GM12878 (cell line): ENCODE measurements around the gene SRSF3. TPM values are rescaled to one million over a fixed set of nuclear protein-coding genes. Genes with fewer than 3 reads are reported as not detected.

Source experiments
- ATAC-seq: fragments of 200-7000 bp; cut with Tn5 transposase; 3 replicates; pipeline ENCODE4 v1.9.1; 2020; ENCODE audit warnings: mild to moderate bottlenecking, moderate library complexity
- BruUV-seq: library from RNA; stranded (reverse); fragments of 400-500 nt; replicated peaks from 2 replicates; lab custom pipeline; 2021; lab: Mats Ljungman, UMichigan
- CTCF ChIA-PET: fragments of 300-600 bp; sonication (Branson Sonifier 250); formaldehyde crosslinking; extraction: SDS; loops from one replicate; lab custom pipeline; 2021; ENCODE audit warnings: inconsistent platforms; lab: Yijun Ruan, JAX
- POLR2A ChIA-PET: fragments of 350-600 bp; formaldehyde crosslinking; extraction: SDS; loops from one replicate; lab custom pipeline; 2021; ENCODE audit warnings: inconsistent platforms; lab: Charles Lee
- RAD21 ChIA-PET: fragments of 300-600 bp; sonication (Branson Sonifier 250); formaldehyde crosslinking; loops from one replicate; lab custom pipeline; 2023; ENCODE audit warnings: antibody characterized with exemption; ENCODE audit not compliant: unreplicated experiment; lab: Charles Lee
- SMC1A ChIA-PET: fragments of 300-600 bp; sonication (Branson Sonifier 250); formaldehyde crosslinking; loops from one replicate; lab custom pipeline; 2023; ENCODE audit not compliant: unreplicated experiment, uncharacterized antibody; lab: Charles Lee
- DNase-seq: peaks from one replicate; pipeline ENCODE4 v3.0.0-alpha.2; 2011; ENCODE audit warnings: low read depth, low spot score
- FAIRE-seq: peaks from 3 replicates; lab custom pipeline; 2011; peaks lifted over from hg19 to GRCh38; lab: Jason Lieb, UNC
- H2AFZ ChIP-seq: 2 replicates; pipeline ENCODE4 v1.6.0; 2011; ENCODE audit warnings: low read depth, low read length, control low read depth; ENCODE audit not compliant: control insufficient read depth
- H3K27ac ChIP-seq: 2 replicates; pipeline ENCODE4 v1.5.1; 2011; ENCODE audit warnings: control low read depth; ENCODE audit not compliant: control insufficient read depth, insufficient read depth
- H3K27me3 ChIP-seq, 2 experiments: replicated peaks in 1 of 2; 2 replicates each; pipeline versions ENCODE4 v1.6.0 to v1.6.1; 2011; ENCODE audit warnings: low read length in 1 of 2; ENCODE audit not compliant: control insufficient read depth in 2 of 2, insufficient read depth in 2 of 2
- H3K36me3 ChIP-seq, 2 experiments: 2 replicates each; pipeline ENCODE4 v1.5.1; 2011; ENCODE audit warnings: low read length in 1 of 2; ENCODE audit not compliant: control insufficient read depth in 2 of 2, insufficient read depth in 2 of 2
- H3K4me1 ChIP-seq: 2 replicates; pipeline ENCODE4 v1.6.1; 2011; ENCODE audit warnings: mild to moderate bottlenecking, low read length, moderate library complexity, mixed read lengths; ENCODE audit not compliant: control insufficient read depth, insufficient read depth
- H3K4me2 ChIP-seq: 2 replicates; pipeline ENCODE4 v1.6.0; 2011; ENCODE audit warnings: control low read depth; ENCODE audit not compliant: control insufficient read depth, insufficient read depth
- H3K4me3 ChIP-seq: fragments of 200-600 bp; sonication (generic); 2 replicates; pipeline ENCODE4 v1.5.1; 2016
- H3K79me2 ChIP-seq: 2 replicates; pipeline ENCODE4 v1.6.0; 2011; ENCODE audit warnings: low read length; ENCODE audit not compliant: control insufficient read depth, insufficient read depth
- H3K9ac ChIP-seq: 2 replicates; pipeline ENCODE4 v1.8.0; 2011; ENCODE audit warnings: low read length, control low read depth, mixed read lengths; ENCODE audit not compliant: control insufficient read depth, insufficient read depth
- H3K9me3 ChIP-seq: replicated peaks from 3 replicates; pipeline ENCODE4 v1.5.1; 2011; ENCODE audit warnings: mild to moderate bottlenecking, low read length; ENCODE audit not compliant: control insufficient read depth, insufficient read depth
- H4K20me1 ChIP-seq: 2 replicates; pipeline ENCODE4 v1.6.0; 2011; ENCODE audit not compliant: control insufficient read depth, insufficient read depth
- CBX5 ChIP-seq: sonication (generic); IDR thresholded peaks from 2 replicates; pipeline ENCODE4 v1.6.1; 2016; ENCODE audit warnings: low read depth, moderate library complexity, mild to moderate bottlenecking, inconsistent platforms
- CUX1 ChIP-seq: IDR thresholded peaks from 2 replicates; pipeline ENCODE4 v1.6.1; 2012; ENCODE audit warnings: improper control_type of control experiment, low read depth, low read length; ENCODE audit not compliant: insufficient replicate concordance
- DPF2 ChIP-seq: fragments of 450-650 bp; IDR thresholded peaks from 2 replicates; pipeline ENCODE4 v1.6.1; 2017; ENCODE audit warnings: mild to moderate bottlenecking
- HDGF ChIP-seq: fragments of 450-650 bp; IDR thresholded peaks from 2 replicates; pipeline ENCODE4 v1.6.1; 2016; ENCODE audit warnings: antibody characterized with exemption
- IKZF2 ChIP-seq, 2 experiments: fragments of 450-650 bp; IDR thresholded peaks; 2 replicates each; pipeline ENCODE4 v1.6.1; 2017; ENCODE audit warnings: mild to moderate bottlenecking in 2 of 2, moderate library complexity in 2 of 2
- MTA2 ChIP-seq: fragments of 450-650 bp; IDR thresholded peaks from 2 replicates; pipeline ENCODE4 v1.6.1; 2016; ENCODE audit warnings: low read depth, mild to moderate bottlenecking, moderate library complexity
- NFIC ChIP-seq: IDR thresholded peaks from 2 replicates; pipeline ENCODE4 v1.6.1; 2012; ENCODE audit warnings: low read depth, mild to moderate bottlenecking, inconsistent platforms, low read length, moderate library complexity
- NFXL1 ChIP-seq: fragments of 450-650 bp; IDR thresholded peaks from 2 replicates; pipeline ENCODE4 v1.6.1; 2017; ENCODE audit warnings: antibody characterized with exemption, mild to moderate bottlenecking, borderline replicate concordance
- PBX3 ChIP-seq: IDR thresholded peaks from 2 replicates; pipeline ENCODE4 v1.6.1; 2011; ENCODE audit warnings: mild to moderate bottlenecking, low read depth, low read length, moderate library complexity; ENCODE audit not compliant: insufficient replicate concordance
- POU2F2 ChIP-seq: IDR thresholded peaks from 3 replicates; pipeline ENCODE4 v1.6.1; 2011; ENCODE audit warnings: low read depth, mild to moderate bottlenecking, low read length, borderline replicate concordance
- SREBF1 ChIP-seq: IDR thresholded peaks from 2 replicates; pipeline ENCODE4 v1.6.1; 2012; ENCODE audit warnings: mild to moderate bottlenecking, low read length
- ZNF622 ChIP-seq: fragments of 450-650 bp; IDR thresholded peaks from 2 replicates; pipeline ENCODE4 v1.6.1; 2017; ENCODE audit warnings: mild to moderate bottlenecking, inconsistent platforms
- WGBS: methylation state at CpG from one replicate; pipeline ENCODE4 v1.1.6; 2016; ENCODE audit warnings: low lambda C conversion rate; ENCODE audit not compliant: insufficient replicate concordance, insufficient coverage; ENCODE audit errors: missing lambda C conversion rate; 5-methylcytosine and 5-hydroxymethylcytosine counted together
- in situ Hi-C: fragments of 300-500 bp; cut with MboI; formaldehyde crosslinking; loops from 9 replicates; pipeline ENCODE4 v1.14.3; 2018; ENCODE audit warnings: mixed read lengths
- intact Hi-C: fragments of 100-400 bp; cut with micrococcal nuclease; formaldehyde crosslinking; loops from one replicate; pipeline ENCODE4 v1.14.2; 2022; ENCODE audit not compliant: unreplicated experiment
- polyA plus RNA-seq, 11 experiments: library from polyadenylated mRNA; depleted of rRNA in 4 of 11; unstranded in 6 of 11; stranded (reverse) in 5 of 11; fragments of >200 nt; fragmentation: Nextera tagmentation in 4 of 11; fragmentation: Illumina TruSeq in 1 of 11; extraction: Ambion mirVana in 4 of 11; extraction: Trizol in 1 of 11; gene quantifications; 1 replicate in 1 of 11; 2 replicates in 10 of 11; pipeline versions ENCODE4 v1.2.1 to v1.2.3, GENCODE V29; 2011 to 2016; ENCODE audit warnings: inconsistent platforms in 2 of 11, missing spikeins in 2 of 11, low read depth in 1 of 11
- total RNA-seq, 4 experiments: library from RNA; depleted of rRNA in 3 of 4; stranded (reverse); fragments of >200 nt in 3 of 4; fragmentation: Illumina TruSeq in 1 of 4; extraction: Trizol in 1 of 4; gene quantifications; 2 replicates each; pipeline versions ENCODE4 v1.2.1 to v1.2.3, GENCODE V29; 2013 to 2021
- TF ChIP-seq, protein P1 (sequence below): fragments of 450-650 bp; IDR thresholded peaks from 2 replicates; pipeline ENCODE4 v1.6.1; 2018; ENCODE audit warnings: borderline replicate concordance, mild to moderate bottlenecking; ENCODE audit not compliant: partially characterized antibody

The SRSF3 gene
- total and polyA plus RNA-seq, 10 of the 15 experiments (the other 5 are each of a cell fraction or from before 2014, with no cell fraction given) = 195 to 1,377 (median 493) TPM

- TF ChIP-seq, protein P1, sequence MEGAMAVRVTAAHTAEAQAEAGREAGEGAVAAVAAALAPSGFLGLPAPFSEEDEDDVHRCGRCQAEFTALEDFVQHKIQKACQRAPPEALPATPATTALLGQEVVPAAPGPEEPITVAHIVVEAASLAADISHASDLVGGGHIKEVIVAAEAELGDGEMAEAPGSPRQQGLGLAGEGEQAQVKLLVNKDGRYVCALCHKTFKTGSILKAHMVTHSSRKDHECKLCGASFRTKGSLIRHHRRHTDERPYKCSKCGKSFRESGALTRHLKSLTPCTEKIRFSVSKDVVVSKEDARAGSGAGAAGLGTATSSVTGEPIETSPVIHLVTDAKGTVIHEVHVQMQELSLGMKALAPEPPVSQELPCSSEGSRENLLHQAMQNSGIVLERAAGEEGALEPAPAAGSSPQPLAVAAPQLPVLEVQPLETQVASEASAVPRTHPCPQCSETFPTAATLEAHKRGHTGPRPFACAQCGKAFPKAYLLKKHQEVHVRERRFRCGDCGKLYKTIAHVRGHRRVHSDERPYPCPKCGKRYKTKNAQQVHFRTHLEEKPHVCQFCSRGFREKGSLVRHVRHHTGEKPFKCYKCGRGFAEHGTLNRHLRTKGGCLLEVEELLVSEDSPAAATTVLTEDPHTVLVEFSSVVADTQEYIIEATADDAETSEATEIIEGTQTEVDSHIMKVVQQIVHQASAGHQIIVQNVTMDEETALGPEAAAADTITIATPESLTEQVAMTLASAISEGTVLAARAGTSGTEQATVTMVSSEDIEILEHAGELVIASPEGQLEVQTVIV = no peak
- TF ChIP-seq NFXL1 (no peak), HDGF (no peak), ZNF622 (no peak), SREBF1 (no peak), NFIC (no peak), CBX5 (no peak), POU2F2 (no peak), DPF2 (no peak)
Measured at GRCh38 chr6:36556281-36556680, 37.9 kb upstream of the SRSF3 start (continued).

DNA sequence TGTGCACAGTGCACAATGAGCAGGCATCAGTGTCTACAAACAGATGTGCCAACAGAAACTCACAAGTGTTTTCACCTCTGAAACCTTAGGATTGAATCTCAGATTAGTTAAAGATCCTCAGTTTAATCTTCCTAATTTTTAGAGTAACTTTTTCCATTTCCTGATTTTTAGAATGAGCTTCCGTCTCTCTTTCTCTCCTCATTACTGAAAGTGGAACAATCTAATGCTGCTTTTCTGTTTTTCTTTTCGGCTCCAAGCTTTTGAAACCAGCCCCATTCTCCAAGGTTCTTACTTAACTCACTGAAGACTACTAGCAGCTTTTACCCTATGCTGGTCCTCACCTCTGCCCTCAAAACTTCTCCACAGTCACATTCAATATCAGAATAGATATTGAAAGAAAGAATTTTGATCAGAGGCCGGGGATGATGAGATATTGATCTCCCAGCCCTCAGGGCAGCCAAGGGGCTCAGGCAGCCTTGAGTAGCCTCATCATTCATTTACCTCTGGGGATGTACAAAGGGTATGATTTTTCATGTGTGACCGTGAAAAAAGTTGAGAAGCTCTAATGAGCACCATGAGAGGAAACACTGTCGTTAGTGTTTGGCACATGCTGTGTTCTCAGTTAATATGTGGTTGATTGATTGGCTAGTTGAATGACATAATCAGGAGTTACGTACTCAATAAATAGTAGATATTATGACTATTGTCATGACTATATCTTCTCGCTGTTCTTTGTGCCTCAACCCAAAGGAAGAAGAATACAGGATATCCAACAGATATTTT lies 35.0 kb upstream of the SRSF3 start:
- BruUV-seq = no TSS peak
- in situ Hi-C loops = no loop called here
- Histone ChIP-seq H4K20me1 (no peaks in the 10 kb centered on the region), H3K36me3 (no peaks in the 10 kb centered on the region), H3K27ac (no peak overlapping the region), H3K4me2 (no peak overlapping the region), H3K79me2 (no peaks in the 10 kb centered on the region), H3K4me1 (no peaks in the 10 kb centered on the region), H3K9ac (no peak overlapping the region), H3K4me3 (no peak overlapping the region), H3K9me3 (no peaks in the 10 kb centered on the region), H2AFZ (no peak overlapping the region), H3K27me3 (no peaks in the 10 kb centered on the region)
- RAD21 ChIA-PET = interaction anchor here (0.7 to 1.0 kb wide), 3 partner anchors 47 to 71 kb away, joined by 3 to 4 read pairs (median 3); no protein-coding TSS in a partner anchor
- intact Hi-C loops = no loop called here
- FAIRE-seq (no peak), DNase-seq (no peak), ATAC-seq (peak; percentile 93)
- 32% methylated on average over 7 of the region's 7 CpGs for WGBS
- SMC1A ChIA-PET = interaction anchor here (1.0 to 3.7 kb wide), 7 partner anchors 9 to 43 kb away, joined by 3 to 19 read pairs (median 5); no protein-coding TSS in a partner anchor
- POLR2A ChIA-PET = interaction anchor here (1.0 to 1.4 kb wide), 3 partner anchors 11 to 141 kb away, joined by 3 to 5 read pairs (median 4); no protein-coding TSS in a partner anchor
- CTCF ChIA-PET = interaction anchor here (0.7 to 3.3 kb wide), 7 partner anchors 9 to 207 kb away, joined by 3 to 11 read pairs (median 3); no protein-coding TSS in a partner anchor
- TF ChIP-seq CUX1 (peak; percentile 69), IKZF2 (IDR thresholded peaks at IDR 0.05) (peak; percentile 27 to 48; a peak in 1 of 4 replicates), PBX3 (peak; percentile 23), MTA2 (peak; percentile 98)
